PC-3 (cell line): ENCODE results near the gene BNIP3.

Source experiments
- CTCF ChIP-seq: fragments of 300-600 bp; sonication (generic); conservative IDR thresholded peaks from 2 replicates; pipeline ENCODE4 v1.5.1; 2017; ENCODE audit warnings: antibody characterized with exemption, low read depth, mild to moderate bottlenecking, low read length
- EZH2 ChIP-seq: fragments of 300-600 bp; sonication (generic); IDR thresholded peaks from one replicate; pipeline ENCODE4 v1.6.1; 2017; ENCODE audit warnings: antibody characterized with exemption, mild to moderate bottlenecking, low read length; ENCODE audit not compliant: unreplicated experiment

DNA sequence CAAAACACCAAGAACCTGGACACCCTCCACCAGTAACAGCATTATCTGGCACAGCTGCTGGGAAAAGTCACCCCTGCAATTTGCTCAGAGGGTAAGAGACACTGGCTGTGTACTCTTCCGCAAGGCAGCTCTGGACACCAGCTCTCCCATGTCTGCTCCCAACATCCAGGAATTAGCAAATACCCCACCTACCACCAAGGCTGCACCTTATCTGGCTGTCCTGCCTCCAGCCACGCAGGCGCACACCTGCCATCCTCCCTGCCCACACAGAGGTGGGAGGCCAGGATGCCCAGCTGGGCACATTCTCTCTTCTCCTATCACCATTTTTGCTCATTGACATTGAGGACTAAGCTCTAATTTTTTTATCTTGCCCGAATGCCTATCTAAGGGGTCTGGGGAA, 20.3 kb upstream of the BNIP3 start:
- TF ChIP-seq CTCF = no peak
- no peak for TF ChIP-seq EZH2
